Heart left ventricle (tissue), 16 donors: ENCODE measurements around the gene UNC5C. TPM values are rescaled to one million over a fixed set of nuclear protein-coding genes. Genes with fewer than 3 reads are reported as not detected.
A peak's percentile ranks its signal among the peaks of the same experiment; 100 is the strongest.

Experiments used
- ATAC-seq, 4 donors: fragments of 200-7000 bp; cut with Tn5 transposase; one replicate each; pipeline ENCODE4 v1.9.1; 2020 to 2022; ENCODE audit warnings: moderate library complexity in 4 of 4, mild to moderate bottlenecking in 3 of 4, moderate number of reproducible peaks in 1 of 4
- DNase-seq, 5 donors: peaks; one replicate each; pipeline ENCODE4 v3.0.0-alpha.2; 2020
- H3K27ac ChIP-seq, 12 donors: fragments of 200-600 bp; sonication (generic) in 4 of 12; one replicate each; pipeline versions ENCODE4 v1.5.0 to v1.8.0; 2016 to 2022; ENCODE audit warnings: mild to moderate bottlenecking in 2 of 12
- H3K27me3 ChIP-seq, 9 donors: fragments of 200-600 bp; sonication (generic) in 2 of 9; one replicate each; pipeline versions ENCODE4 v1.5.1 to v1.8.0; 2016 to 2022; ENCODE audit warnings: mild to moderate bottlenecking in 3 of 9
- H3K36me3 ChIP-seq, 9 donors: fragments of 200-600 bp; sonication (generic) in 2 of 9; one replicate each; pipeline versions ENCODE4 v1.5.0 to v1.8.0; 2018 to 2022; ENCODE audit warnings: mild to moderate bottlenecking in 2 of 9
- H3K4me1 ChIP-seq, 12 donors: fragments of 200-600 bp; sonication (generic) in 4 of 12; one replicate each; pipeline versions ENCODE4 v1.5.0 to v1.8.0; 2016 to 2022; ENCODE audit warnings: mild to moderate bottlenecking in 3 of 12
- H3K4me3 ChIP-seq, 12 donors: fragments of 200-600 bp; sonication (generic) in 4 of 12; one replicate each; pipeline versions ENCODE4 v1.5.0 to v1.8.0; 2017 to 2022; ENCODE audit warnings: mild to moderate bottlenecking in 9 of 12, moderate library complexity in 4 of 12
- H3K9me3 ChIP-seq, 12 donors: fragments of 200-600 bp; sonication (generic) in 4 of 12; one replicate each; pipeline versions ENCODE4 v1.5.0 to v1.8.0; 2016 to 2022; ENCODE audit warnings: mild to moderate bottlenecking in 1 of 12
- CTCF ChIP-seq, 12 donors: fragments of 200-600 bp; sonication (generic) in 4 of 12; IDR thresholded peaks; one replicate each; pipeline versions ENCODE4 v1.5.0 to v1.8.0; 2018 to 2022; ENCODE audit warnings: antibody characterized with exemption in 12 of 12, mild to moderate bottlenecking in 5 of 12
- POLR2A ChIP-seq, 2 donors: fragments of 450-650 bp; IDR thresholded peaks; one replicate each; pipeline ENCODE4 v1.6.1; 2017; ENCODE audit warnings: antibody characterized with exemption in 2 of 2, mild to moderate bottlenecking in 2 of 2, moderate library complexity in 2 of 2
- WGBS, 4 donors: extraction: QIAGEN DNeasy Blood & Tissue Kit in 2 of 4; methylation state at CpG; one replicate each; pipeline versions ENCODE4 v1.1.5 to v1.1.7; 2013 to 2018; 5-methylcytosine and 5-hydroxymethylcytosine counted together
- intact Hi-C, 10 donors: fragments of 100-400 bp; cut with DNase I; formaldehyde crosslinking; loops; one replicate each; pipeline versions ENCODE4 v1.11.1 to v1.14.2; 2022
- polyA plus RNA-seq, 2 donors: library from polyadenylated mRNA; stranded (reverse); fragments of 200-250 nt; gene quantifications; one replicate each; pipeline ENCODE4 v1.2.3, GENCODE V29; 2013
- total RNA-seq, 9 donors: library from RNA; depleted of rRNA in 2 of 9; stranded (reverse); fragments of >200 nt in 2 of 9; fragmentation: NEBNext Ultra II Directional in 3 of 9; extraction: Animal tissue kit (Norgen Biotek cat#: 25700) in 3 of 9; gene quantifications; one replicate each; pipeline versions ENCODE4 v1.1.0 to v1.2.4, GENCODE V29; 2016 to 2023
- donor health status: ischemic (EF 13 %, LVEDD 7.1; RV severe dilation, severe dysfunction).
- donor health status: healthy with polysubstance abuse.
- donor health status: DM: no; HTN: yes; CAD: no.
- donor health status: DM: no; HTN: no; CAD: no.
- donor health status: ischemic (EF 25% LVEDD 6.9; RV normal size, moderate dysfunction).
- donor health status: ischemic (EF 25% LVEDD 5.7; RV mildly dilated, moderate dysfunction).
- donor health status: healthy.
- donor health status: DM: yes; HTN: yes; CAD: no.
- donor health status: ischemic (EF 35%, LVEDD 5.7; RV mildly dilated, moderate dysfunction).
- donor health status: nonischemic (EF 11% LVEDD 7.7; RV severe dilation, severe dysfunction).
- donor health status: DM: yes; HTN: yes; CAD: no.
- donor health status: PGD.
- donor health status: ischemic (EF 29% LVEDD 5.4; RV normal size, mild dysfunction).
- donor health status: nonischemic (EF 23%, LVEDD 6.1; RV moderate dilation, normal function).

UNC5C gene
- total and polyA plus RNA-seq, 11 donors: 0.23 to 2.8 (median 1.7) TPM

DNA sequence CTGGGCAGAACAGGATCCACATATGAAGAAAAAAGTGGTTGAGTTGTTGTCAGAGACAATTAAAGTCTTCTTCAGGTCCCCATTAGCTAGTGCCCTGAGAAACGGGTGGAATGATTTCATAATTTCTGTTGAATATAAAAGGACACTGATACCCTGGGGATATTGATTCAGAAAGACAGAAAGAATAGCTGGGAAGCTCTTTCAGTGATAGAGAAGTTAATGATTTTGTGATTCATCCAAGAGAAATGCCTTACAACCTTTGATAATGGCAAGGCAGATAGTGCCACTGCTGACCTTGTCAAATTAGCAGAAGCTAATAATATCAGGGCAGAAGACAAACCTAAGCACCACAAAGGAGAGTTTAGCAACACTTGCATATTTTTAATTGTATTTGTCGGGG is 37.9 kb downstream of the UNC5C start:
- Histone ChIP-seq H3K27me3 (no peaks in the 10 kb centered on the region), H3K9me3 (no peaks in the 10 kb centered on the region), H3K4me3 (no peak overlapping the region), H3K4me1 (peaks cover 0 to 6% (median 0%) of the 10 kb centered on the region in 12 donors), H3K36me3 (no peaks in the 10 kb centered on the region), H3K27ac (no peak overlapping the region)
- ATAC-seq: no peak
- intact Hi-C loops: loop anchor here in 1 of 10 donors (10.0 kb wide), 1 partner anchor 524 kb away; no protein-coding TSS in a partner anchor
- no peak for DNase-seq
- TF ChIP-seq POLR2A (IDR thresholded peaks at IDR 0.05): no peak
- TF ChIP-seq CTCF (IDR thresholded peaks at IDR 0.05): no peak
- WGBS, 4 donors: 66 to 78% (median 73%) methylated on average over 2 of the region's 2 CpGs

DNA sequence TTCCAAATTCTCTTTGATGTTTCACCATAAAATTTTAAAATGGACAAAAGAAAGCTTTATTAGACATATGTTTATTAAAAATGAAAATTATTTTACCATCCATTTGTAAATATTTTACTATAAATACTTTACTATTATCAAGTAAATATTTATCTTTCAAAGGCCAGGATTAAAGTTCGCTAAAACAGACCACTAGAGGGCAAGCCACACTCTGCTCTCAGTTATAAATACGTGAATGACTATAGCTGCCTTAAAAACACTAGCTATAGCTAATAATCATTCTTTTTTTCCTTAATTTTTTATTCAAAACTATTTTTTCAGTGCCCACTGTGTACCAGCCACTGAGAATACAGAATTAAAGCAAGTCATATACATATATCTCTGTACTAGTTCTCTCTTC is 38.6 kb downstream of the UNC5C start:
- Histone ChIP-seq H3K27ac (no peak overlapping the region), H3K27me3 (no peaks in the 10 kb centered on the region), H3K4me1 (peaks cover 0 to 7% (median 0%) of the 10 kb centered on the region in 12 donors), H3K9me3 (no peaks in the 10 kb centered on the region), H3K4me3 (no peak overlapping the region), H3K36me3 (no peaks in the 10 kb centered on the region)
- intact Hi-C loops: loop anchor here in 1 of 10 donors (10.0 kb wide), 1 partner anchor 525 kb away; no protein-coding TSS in a partner anchor
- no peak for TF ChIP-seq POLR2A (IDR thresholded peaks at IDR 0.05)
- TF ChIP-seq CTCF (IDR thresholded peaks at IDR 0.05): peak; percentile 43 to 74 (median 57)
- ATAC-seq (no peak), DNase-seq (no peak)
- 3 to 6% (median 4%) methylated on average over 2 of the region's 2 CpGs for WGBS, 4 donors

GRCh38 chr4:95508421-95508820 is 40.4 kb downstream of the UNC5C start:
- DNase-seq: no peak
- Histone ChIP-seq H3K4me3 (no peak overlapping the region), H3K4me1 (peaks cover 0 to 7% (median 0%) of the 10 kb centered on the region in 12 donors), H3K27me3 (no peaks in the 10 kb centered on the region), H3K9me3 (no peaks in the 10 kb centered on the region), H3K27ac (no peak overlapping the region), H3K36me3 (no peaks in the 10 kb centered on the region)
- ATAC-seq: peak in 1 of 4 donors; percentile 47
- 60 to 68% (median 65%) methylated on average over 1 of the region's 1 CpG for WGBS, 4 donors
- intact Hi-C loops: no loop called here
- TF ChIP-seq CTCF (IDR thresholded peaks at IDR 0.05) (no peak), POLR2A (IDR thresholded peaks at IDR 0.05) (no peak)

DNA sequence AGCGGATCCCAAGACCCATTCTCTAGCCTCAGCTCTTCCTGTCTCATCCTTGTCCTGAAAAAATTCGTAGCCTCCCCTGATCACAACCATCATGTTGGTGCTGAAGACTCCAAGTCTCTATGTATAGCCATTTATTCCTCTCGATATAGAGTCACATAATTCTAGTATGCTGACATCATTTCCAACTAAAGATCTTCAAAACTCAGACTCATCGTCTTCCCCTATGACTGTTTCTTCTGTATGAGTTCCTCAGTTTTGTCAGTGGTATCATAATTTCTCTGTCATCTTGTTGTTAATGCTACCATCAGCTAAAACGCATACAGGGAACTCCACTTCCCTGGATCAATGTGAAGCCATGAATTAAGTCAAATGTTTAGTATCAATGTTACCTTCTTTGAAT is 41.2 kb downstream of the UNC5C start:
- DNase-seq (no peak), ATAC-seq (no peak)
- TF ChIP-seq CTCF (IDR thresholded peaks at IDR 0.05) (no peak), POLR2A (IDR thresholded peaks at IDR 0.05) (no peak)
- no peaks in the 10 kb centered on the region for H3K9me3 ChIP-seq
- intact Hi-C loops: no loop called here
- H3K4me1 ChIP-seq: peaks cover 0 to 7% (median 0%) of the 10 kb centered on the region in 12 donors
- no peaks in the 10 kb centered on the region for H3K27me3 ChIP-seq
- no peak overlapping the region for H3K27ac ChIP-seq
- no peaks in the 10 kb centered on the region for H3K36me3 ChIP-seq
- 79 to 85% (median 82%) methylated on average over 5 of the region's 5 CpGs for WGBS, 4 donors
- H3K4me3 ChIP-seq: no peak overlapping the region
